ENCODE data around the gene ANKDD1A.

GRCh38 chr15:64865998-64866520 lies 45.6 kb upstream of the ANKDD1A start:
- TF ChIP-seq CTCF (conservative IDR thresholded peaks at IDR 0.05; ENCODE audit: low read depth in 2 of 2), result no peak
- no peak for TF ChIP-seq JUNB (IDR thresholded peaks at IDR 0.05; ENCODE audit: unreplicated experiment)
- no peak for TF ChIP-seq POLR2AphosphoS5 (IDR thresholded peaks at IDR 0.05; ENCODE audit: low read depth)
- no peak for TF ChIP-seq EZH2 (IDR thresholded peaks at IDR 0.05; ENCODE audit: low read depth, unreplicated experiment)
- no peak for TF ChIP-seq REST (IDR thresholded peaks at IDR 0.05; ENCODE audit: unreplicated experiment)
- TF ChIP-seq NANOG (IDR thresholded peaks at IDR 0.05; ENCODE audit: borderline replicate concordance), result no peak
- no peak for TF ChIP-seq ZNF331 (CRISPR knock-in tag; IDR thresholded peaks at IDR 0.05; ENCODE audit: low read depth)
- TF ChIP-seq ZNF114 (CRISPR knock-in tag; IDR thresholded peaks at IDR 0.05), result no peak
- no peak for TF ChIP-seq EZH2phosphoT487 (IDR thresholded peaks at IDR 0.05; ENCODE audit: unreplicated experiment)
- peak; percentile 62 for TF ChIP-seq CREB1 (CRISPR knock-in tag; IDR thresholded peaks at IDR 0.05; ENCODE audit: low read depth)
- TF ChIP-seq ETS1 (IDR thresholded peaks at IDR 0.05), result no peak
- TF ChIP-seq STAT1 (IDR thresholded peaks at IDR 0.05; ENCODE audit: unreplicated experiment), result no peak
- no peak for TF ChIP-seq ZNF462 (CRISPR knock-in tag; IDR thresholded peaks at IDR 0.05)

Measured in GM23338 (cell line).